Measurements from ENCODE around the gene SRRM1.

GRCh38 chr1:24715658-24716057 lies 72.6 kb downstream of the SRRM1 start:
- TF ChIP-seq POLR2AphosphoS5 (IDR thresholded peaks at IDR 0.05; ENCODE audit: insufficient read depth, low read depth, low read length): no peak
- no peak for TF ChIP-seq CTCF (IDR thresholded peaks at IDR 0.05; ENCODE audit: extremely low read depth in 1 of 2, insufficient read depth in 1 of 2, low read depth in 1 of 2, low read length in 2 of 2)

Measured in endothelial cell of umbilical vein (primary cell).